ENCODE measurements around the gene DRICH1. TPM values are rescaled to one million over a fixed set of nuclear protein-coding genes. Genes with fewer than 3 reads are reported as not detected.
"Not testable (repeated sequence)": the region's sequence is repeated elsewhere in the genome, so short reads cannot be mapped to it uniquely, and the experiment has no call there.

Gene DRICH1
- total and polyA plus RNA-seq, 7 donors = 0.50 to 0.83 TPM; not detected in 5

DNA sequence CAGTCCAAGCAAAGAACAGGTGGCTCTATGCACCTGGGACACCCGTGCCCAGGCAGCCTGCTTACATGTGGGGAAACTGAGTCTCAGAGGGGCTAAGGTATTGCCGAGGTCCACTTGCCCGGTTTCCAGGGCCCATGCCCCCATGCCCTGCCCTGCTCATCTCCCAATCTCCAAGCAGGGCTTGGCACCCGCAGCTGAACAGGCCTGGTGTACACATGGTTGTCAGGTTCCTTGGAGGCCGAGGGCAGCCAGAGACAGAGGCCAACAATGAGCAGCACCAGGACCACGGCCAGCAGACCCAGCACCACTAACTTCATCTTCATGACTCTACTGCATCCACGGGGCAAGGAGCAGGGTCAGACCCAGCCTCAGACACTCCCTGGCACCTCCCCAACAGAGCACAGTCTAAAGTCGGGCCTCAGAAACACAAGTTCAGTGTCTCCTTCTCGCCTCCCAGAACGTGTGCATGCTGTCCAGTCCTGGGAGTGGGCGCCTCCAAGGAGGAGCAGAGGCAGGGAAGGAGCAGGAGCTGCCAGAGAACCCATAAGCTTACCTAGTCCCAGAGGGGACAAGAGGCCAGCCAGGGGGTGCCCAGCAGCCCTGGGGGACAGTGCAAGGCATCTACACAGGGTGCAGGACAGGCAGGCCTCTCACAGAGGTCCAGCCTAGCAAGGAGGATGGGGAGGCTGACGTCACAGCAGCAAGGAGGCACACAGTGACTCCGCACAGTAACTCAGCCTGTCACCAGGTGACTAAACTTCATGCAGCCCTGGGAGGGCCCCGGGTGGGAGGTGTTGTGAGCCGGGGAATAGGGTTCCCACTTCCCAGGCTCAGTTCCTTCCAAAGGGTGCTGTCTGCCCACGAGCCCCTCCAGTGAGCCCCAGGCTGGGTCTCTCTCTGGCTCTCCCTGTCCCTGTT lies 38.5 kb upstream of the DRICH1 start:
- TF ChIP-seq, protein P1, sequence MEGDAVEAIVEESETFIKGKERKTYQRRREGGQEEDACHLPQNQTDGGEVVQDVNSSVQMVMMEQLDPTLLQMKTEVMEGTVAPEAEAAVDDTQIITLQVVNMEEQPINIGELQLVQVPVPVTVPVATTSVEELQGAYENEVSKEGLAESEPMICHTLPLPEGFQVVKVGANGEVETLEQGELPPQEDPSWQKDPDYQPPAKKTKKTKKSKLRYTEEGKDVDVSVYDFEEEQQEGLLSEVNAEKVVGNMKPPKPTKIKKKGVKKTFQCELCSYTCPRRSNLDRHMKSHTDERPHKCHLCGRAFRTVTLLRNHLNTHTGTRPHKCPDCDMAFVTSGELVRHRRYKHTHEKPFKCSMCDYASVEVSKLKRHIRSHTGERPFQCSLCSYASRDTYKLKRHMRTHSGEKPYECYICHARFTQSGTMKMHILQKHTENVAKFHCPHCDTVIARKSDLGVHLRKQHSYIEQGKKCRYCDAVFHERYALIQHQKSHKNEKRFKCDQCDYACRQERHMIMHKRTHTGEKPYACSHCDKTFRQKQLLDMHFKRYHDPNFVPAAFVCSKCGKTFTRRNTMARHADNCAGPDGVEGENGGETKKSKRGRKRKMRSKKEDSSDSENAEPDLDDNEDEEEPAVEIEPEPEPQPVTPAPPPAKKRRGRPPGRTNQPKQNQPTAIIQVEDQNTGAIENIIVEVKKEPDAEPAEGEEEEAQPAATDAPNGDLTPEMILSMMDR (IDR thresholded peaks at IDR 0.05) = no peak
- no peak for TF ChIP-seq POLR2AphosphoS5 (IDR thresholded peaks at IDR 0.05)
- TF ChIP-seq EP300 (IDR thresholded peaks at IDR 0.05) = no peak
- no peak for TF ChIP-seq POLR2A (IDR thresholded peaks at IDR 0.05)
- H3K4me1 ChIP-seq = no peaks in the 10 kb centered on the region
- H3K4me3 ChIP-seq = no peak overlapping the region
- H3K9me3 ChIP-seq = no peaks in the 10 kb centered on the region
- no peak overlapping the region for H3K27ac ChIP-seq
- H3K36me3 ChIP-seq = no peaks in the 10 kb centered on the region
- DNase-seq = peak; percentile 50
- 88% methylated on average over 16 of the region's 16 CpGs for WGBS, 2 donors
- H3K27me3 ChIP-seq = no peaks in the 10 kb centered on the region
- intact Hi-C loops (cut with DNase I) = no loop called here

DNA sequence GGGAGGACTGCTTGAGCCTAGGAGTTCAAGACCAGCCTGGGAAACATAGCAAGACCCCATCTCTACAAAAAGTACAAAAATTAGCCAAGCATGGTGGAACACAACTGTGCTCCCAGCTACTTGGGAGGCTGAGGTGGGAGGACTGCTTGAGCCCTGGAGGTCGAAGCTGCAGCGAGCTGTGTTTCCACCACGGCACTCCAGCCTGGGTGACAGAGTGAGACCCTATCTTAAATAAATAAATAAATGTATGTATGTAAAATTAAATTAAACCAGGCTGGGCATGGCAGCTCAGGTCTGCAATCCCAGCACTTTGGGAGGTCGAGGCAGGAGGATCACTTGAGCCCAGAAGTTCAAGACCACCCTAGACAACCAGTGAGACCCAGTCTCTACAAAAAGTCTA lies 28.3 kb upstream of the DRICH1 start:
- 98 to 99% methylated on average over 4 of the region's 4 CpGs for WGBS, 2 donors
- peaks cover 0 to 33% (median 0%) of the 10 kb centered on the region in 4 donors for H3K36me3 ChIP-seq
- intact Hi-C loops (cut with DNase I) = not testable (repeated sequence)

DNA sequence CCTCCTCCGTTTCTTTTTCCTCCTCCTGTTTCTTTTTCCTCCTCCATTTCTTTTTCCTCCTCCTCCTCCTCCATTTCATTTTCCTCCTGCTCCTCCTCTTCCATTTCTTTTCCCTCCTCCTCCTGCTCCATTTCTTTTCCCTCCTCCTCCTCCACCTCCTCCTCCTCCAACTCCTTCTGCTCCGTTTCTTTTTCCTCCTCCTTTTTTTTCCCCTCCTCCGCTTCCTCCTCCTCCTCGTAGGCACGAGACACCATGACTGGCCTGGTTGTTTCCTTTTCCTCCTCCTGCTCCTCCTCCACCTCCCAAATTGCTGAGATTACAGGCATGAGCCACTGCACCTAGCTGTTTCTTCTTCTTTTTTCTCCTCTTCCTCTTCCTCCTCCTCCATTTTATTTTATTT lies 25.6 kb upstream of the DRICH1 start:
- Histone ChIP-seq H3K27ac (no peak overlapping the region), H3K4me3 (no peak overlapping the region), H3K36me3 (peaks cover 0 to 25% (median 1%) of the 10 kb centered on the region in 4 donors), H3K4me1 (no peaks in the 10 kb centered on the region), H3K9me3 (no peaks in the 10 kb centered on the region), H3K27me3 (no peaks in the 10 kb centered on the region)
- WGBS, 2 donors = 71 to 81% methylated on average over 5 of the region's 5 CpGs
- DNase-seq = no peak
- intact Hi-C loops (cut with DNase I) = no loop called here
- no peak for TF ChIP-seq EP300 (IDR thresholded peaks at IDR 0.05)

More for the DNA sequence above, 28.3 kb upstream of the DRICH1 start:
- H3K4me3 ChIP-seq, H3K4me1 ChIP-seq, H3K27ac ChIP-seq, H3K9me3 ChIP-seq, H3K27me3 ChIP-seq: not testable (repeated sequence)
- peak; percentile 39 for DNase-seq

DNA sequence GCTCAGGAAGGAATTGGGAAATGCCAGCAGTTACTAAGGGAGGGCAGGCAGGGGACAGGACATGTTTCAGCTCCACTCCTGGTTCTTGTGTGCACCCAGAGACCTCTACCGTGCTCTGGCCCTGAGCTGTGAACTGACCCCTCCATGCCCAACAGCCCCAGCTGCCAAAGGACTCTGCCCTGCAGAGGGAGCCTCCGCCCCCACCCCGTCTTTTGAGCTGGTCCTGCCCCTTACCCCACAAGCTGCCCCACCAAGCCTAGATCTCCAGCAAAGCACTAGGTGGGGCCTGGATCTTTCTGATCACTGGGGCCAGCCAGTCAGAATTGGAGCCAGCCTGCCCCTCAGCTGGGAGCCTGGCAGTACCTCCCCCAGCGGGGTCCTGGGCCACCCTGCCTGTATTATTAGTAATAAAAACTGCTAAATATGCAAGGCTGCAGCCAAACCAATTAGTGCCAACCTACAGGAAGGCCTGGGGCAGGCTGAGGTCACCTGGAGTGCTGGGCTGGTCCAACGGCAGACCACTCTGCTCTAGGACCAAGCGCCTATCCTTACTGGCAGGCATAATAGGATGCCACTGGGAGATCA lies 23.9 kb upstream of the DRICH1 start:
- WGBS, 2 donors = 93 to 94% methylated on average over 6 of the region's 6 CpGs
- intact Hi-C loops (cut with DNase I) = no loop called here
- H3K9me3 ChIP-seq = no peaks in the 10 kb centered on the region
- no peak overlapping the region for H3K27ac ChIP-seq
- H3K27me3 ChIP-seq = no peaks in the 10 kb centered on the region
- TF ChIP-seq POLR2A (IDR thresholded peaks at IDR 0.05) (no peak), EP300 (IDR thresholded peaks at IDR 0.05) (no peak), POLR2AphosphoS5 (IDR thresholded peaks at IDR 0.05) (no peak)
- TF ChIP-seq, protein P1 (IDR thresholded peaks at IDR 0.05) = no peak
- H3K36me3 ChIP-seq = peaks cover 0 to 23% (median 3%) of the 10 kb centered on the region in 4 donors
- H3K4me1 ChIP-seq = no peaks in the 10 kb centered on the region
- peak; percentile 37 for DNase-seq
- H3K4me3 ChIP-seq = no peak overlapping the region

DNA sequence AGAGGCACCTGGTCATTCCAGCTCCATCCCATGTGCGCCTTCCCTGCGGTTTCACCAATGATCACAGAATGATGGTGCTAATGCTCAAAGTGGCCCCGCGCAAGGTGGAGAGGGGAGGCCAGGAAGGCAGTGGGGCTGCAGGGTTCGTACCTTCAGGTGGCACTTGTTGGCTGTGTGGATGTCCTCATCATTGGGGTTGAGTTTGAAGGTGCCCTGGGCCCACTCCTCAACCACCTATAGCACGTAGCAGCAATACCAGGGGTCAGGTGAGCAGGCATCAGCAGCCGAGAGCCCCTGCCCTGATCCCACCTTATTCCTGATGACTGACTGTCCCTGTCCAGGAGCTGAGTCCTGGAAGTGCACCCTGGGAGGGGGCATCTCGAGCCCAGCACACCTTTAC lies 20.6 kb upstream of the DRICH1 start:
- Histone ChIP-seq H3K4me3 (no peak overlapping the region), H3K36me3 (peaks cover 0 to 8% (median 4%) of the 10 kb centered on the region in 4 donors), H3K9me3 (no peaks in the 10 kb centered on the region), H3K27ac (no peak overlapping the region), H3K4me1 (no peaks in the 10 kb centered on the region), H3K27me3 (no peaks in the 10 kb centered on the region)
- no peak for TF ChIP-seq EP300 (IDR thresholded peaks at IDR 0.05)
- 89 to 97% methylated on average over 8 of the region's 8 CpGs for WGBS, 2 donors
- DNase-seq = peak; percentile 44
- intact Hi-C loops (cut with DNase I) = no loop called here

DNA sequence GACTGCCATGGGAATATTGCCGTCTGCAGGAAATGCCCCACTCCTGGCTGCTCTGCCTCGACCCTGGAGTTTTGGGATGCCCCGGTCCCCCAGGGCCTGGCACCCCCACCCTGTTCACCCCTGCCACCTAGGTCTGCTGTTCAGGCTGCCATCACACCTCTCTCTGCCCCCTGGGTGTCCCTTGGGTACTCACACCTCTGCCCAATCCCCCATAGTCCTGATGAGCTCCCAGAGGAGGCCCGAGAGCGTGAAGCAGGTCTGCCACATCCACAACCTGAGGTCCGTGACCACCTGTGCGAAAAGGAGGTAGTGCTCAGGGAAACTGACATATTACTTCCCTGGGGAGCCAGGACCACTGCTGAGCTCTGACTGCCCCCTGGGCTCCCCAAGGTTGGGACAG lies 20.2 kb upstream of the DRICH1 start:
- Histone ChIP-seq H3K27me3 (no peaks in the 10 kb centered on the region), H3K4me1 (no peaks in the 10 kb centered on the region), H3K9me3 (no peaks in the 10 kb centered on the region), H3K4me3 (no peak overlapping the region), H3K27ac (no peak overlapping the region), H3K36me3 (peaks cover 0 to 7% (median 2%) of the 10 kb centered on the region in 4 donors)
- intact Hi-C loops (cut with DNase I) = no loop called here
- peak; percentile 46 for DNase-seq
- TF ChIP-seq POLR2AphosphoS5 (IDR thresholded peaks at IDR 0.05) = no peak
- TF ChIP-seq EP300 (IDR thresholded peaks at IDR 0.05) = no peak
- TF ChIP-seq, protein P1 (IDR thresholded peaks at IDR 0.05) = no peak
- TF ChIP-seq POLR2A (IDR thresholded peaks at IDR 0.05) = no peak
- WGBS, 2 donors = 97 to 98% methylated on average over 7 of the region's 7 CpGs

All from sigmoid colon (tissue), 7 donors.